GM12891 (cell line): ENCODE results near the gene MICAL3.

Source experiments
- PAX5 ChIP-seq: IDR thresholded peaks from 2 replicates; pipeline ENCODE4 v1.6.1; 2011; ENCODE audit warnings: low read length, moderate library complexity, mild to moderate bottlenecking; ENCODE audit not compliant: insufficient read depth, severe bottlenecking
- POLR2A ChIP-seq: IDR thresholded peaks from 2 replicates; pipeline ENCODE4 v1.6.1; 2011; ENCODE audit warnings: low read depth, low read length, control low read depth
- POLR2AphosphoS5 ChIP-seq: IDR thresholded peaks from 2 replicates; pipeline ENCODE4 v1.6.1; 2011; ENCODE audit warnings: low read depth, low read length, control low read depth
- POU2F2 ChIP-seq: IDR thresholded peaks from 2 replicates; pipeline ENCODE4 v1.6.1; 2011; ENCODE audit warnings: low read depth, mild to moderate bottlenecking, control low read depth, low read length, moderate library complexity
- SPI1 ChIP-seq: IDR thresholded peaks from 2 replicates; pipeline ENCODE4 v1.6.1; 2011; ENCODE audit warnings: low read depth, low read length, control low read depth
- TAF1 ChIP-seq: IDR thresholded peaks from 2 replicates; pipeline ENCODE4 v1.6.1; 2011; ENCODE audit warnings: low read depth, low read length, control low read depth

- TF ChIP-seq POLR2AphosphoS5: no peak
- no peak for TF ChIP-seq POLR2A
- TF ChIP-seq PAX5: no peak
- no peak for TF ChIP-seq TAF1
- no peak for TF ChIP-seq POU2F2
- TF ChIP-seq SPI1: no peak
Observed at GRCh38 chr22:17844150-17844549, 180.2 kb downstream of the MICAL3 start.
